ENCODE measurements around the gene NOS1AP. TPM values are rescaled to one million over a fixed set of nuclear protein-coding genes. Genes with fewer than 3 reads are reported as not detected.

NOS1AP gene
- total and polyA plus RNA-seq, 9 of the 15 experiments (the other 6 are each of a cell fraction or from before 2014, with no cell fraction given): 0.07 to 1.5 (median 0.22) TPM

- in situ Hi-C loops (cut with MboI): no loop called here
- POLR2A ChIA-PET: interaction anchor here (0.6 kb wide), 1 partner anchor 11 kb away, joined by 3 read pairs; no protein-coding TSS in a partner anchor
These were observed 300.1 kb downstream of the NOS1AP start for GRCh38 chr1:162369571-162369970.

More at GRCh38 chr1:162369571-162369970, 300.1 kb downstream of the NOS1AP start:
- Histone ChIP-seq H2AFZ (ENCODE audit: low read depth, low read length) (no peak overlapping the region), H3K27ac (ENCODE audit: extremely low read depth, low read depth, low read length) (no peak overlapping the region), H3K4me3 (no peak overlapping the region), H3K4me1 (replicated peaks in 1 of 2; ENCODE audit: control insufficient read depth in 2 of 2, insufficient read depth in 2 of 2, low read length in 2 of 2) (peaks cover 31 to 44% of the 10 kb centered on the region in 2 experiments), H3K36me3 (ENCODE audit: control insufficient read depth, insufficient read depth, low read length) (no peaks in the 10 kb centered on the region), H3K9ac (ENCODE audit: insufficient read depth in 1 of 2, low read depth in 2 of 2, low read length in 2 of 2) (no peak overlapping the region), H3K9me3 (replicated peaks; ENCODE audit: control insufficient read depth, insufficient read depth, low read depth, low read length) (no peaks in the 10 kb centered on the region), H3K9me1 (ENCODE audit: control insufficient read depth, insufficient read depth, low read length) (no peaks in the 10 kb centered on the region), H4K20me1 (replicated peaks; ENCODE audit: control insufficient read depth, insufficient read depth, low read length) (no peaks in the 10 kb centered on the region), H3K4me2 (ENCODE audit: insufficient read depth, low read length) (no peak overlapping the region), H3K27me3 (ENCODE audit: control insufficient read depth in 2 of 2, insufficient read depth in 2 of 2, low read length in 2 of 2) (no peaks in the 10 kb centered on the region), H3K79me2 (ENCODE audit: control insufficient read depth, insufficient read depth, low read length) (no peaks in the 10 kb centered on the region)
- CTCF ChIA-PET (ENCODE audit: low intra/inter-chr PET ratio): no interaction called here
- ATAC-seq (no peak), DNase-seq (ENCODE audit: extremely low read depth in 1 of 4, low spot score in 3 of 4) (no peak), FAIRE-seq (no peak)
- TF ChIP-seq SP2 (IDR thresholded peaks at IDR 0.05; ENCODE audit: extremely low read depth, low read depth, low read length, poor library complexity, severe bottlenecking) (no peak), ZNF197 (CRISPR knock-in tag; IDR thresholded peaks at IDR 0.05; ENCODE audit: low read depth) (no peak), ZBTB11 (CRISPR knock-in tag; IDR thresholded peaks at IDR 0.05) (no peak), NR1H2 (CRISPR knock-in tag; IDR thresholded peaks at IDR 0.05) (no peak), NONO (IDR thresholded peaks at IDR 0.05; ENCODE audit: low read depth in 2 of 2, low read length in 1 of 2) (no peak), ERF (CRISPR knock-in tag; IDR thresholded peaks at IDR 0.05) (no peak), XRCC3 (IDR thresholded peaks at IDR 0.05) (no peak), RHOXF2B (CRISPR knock-in tag; conservative IDR thresholded peaks at IDR 0.05) (no peak)
- TF ChIP-seq, protein P1, sequence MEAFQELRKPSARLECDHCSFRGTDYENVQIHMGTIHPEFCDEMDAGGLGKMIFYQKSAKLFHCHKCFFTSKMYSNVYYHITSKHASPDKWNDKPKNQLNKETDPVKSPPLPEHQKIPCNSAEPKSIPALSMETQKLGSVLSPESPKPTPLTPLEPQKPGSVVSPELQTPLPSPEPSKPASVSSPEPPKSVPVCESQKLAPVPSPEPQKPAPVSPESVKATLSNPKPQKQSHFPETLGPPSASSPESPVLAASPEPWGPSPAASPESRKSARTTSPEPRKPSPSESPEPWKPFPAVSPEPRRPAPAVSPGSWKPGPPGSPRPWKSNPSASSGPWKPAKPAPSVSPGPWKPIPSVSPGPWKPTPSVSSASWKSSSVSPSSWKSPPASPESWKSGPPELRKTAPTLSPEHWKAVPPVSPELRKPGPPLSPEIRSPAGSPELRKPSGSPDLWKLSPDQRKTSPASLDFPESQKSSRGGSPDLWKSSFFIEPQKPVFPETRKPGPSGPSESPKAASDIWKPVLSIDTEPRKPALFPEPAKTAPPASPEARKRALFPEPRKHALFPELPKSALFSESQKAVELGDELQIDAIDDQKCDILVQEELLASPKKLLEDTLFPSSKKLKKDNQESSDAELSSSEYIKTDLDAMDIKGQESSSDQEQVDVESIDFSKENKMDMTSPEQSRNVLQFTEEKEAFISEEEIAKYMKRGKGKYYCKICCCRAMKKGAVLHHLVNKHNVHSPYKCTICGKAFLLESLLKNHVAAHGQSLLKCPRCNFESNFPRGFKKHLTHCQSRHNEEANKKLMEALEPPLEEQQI (IDR thresholded peaks at IDR 0.05): no peak
- intact Hi-C loops (cut with micrococcal nuclease): no loop called here
- no TSS peak for BruUV-seq (replicated peaks)
- 72% methylated on average over 7 of the region's 7 CpGs for WGBS (ENCODE audit: insufficient coverage, low coverage, missing lambda C conversion rate)
